ENCODE results near the gene SYT1. TPM values are rescaled to one million over a fixed set of nuclear protein-coding genes. Genes with fewer than 3 reads are reported as not detected.

The SYT1 gene
- total and polyA plus RNA-seq, 12 donors = 0.03 to 0.36 (median 0.15) TPM; not detected in 5

DNA sequence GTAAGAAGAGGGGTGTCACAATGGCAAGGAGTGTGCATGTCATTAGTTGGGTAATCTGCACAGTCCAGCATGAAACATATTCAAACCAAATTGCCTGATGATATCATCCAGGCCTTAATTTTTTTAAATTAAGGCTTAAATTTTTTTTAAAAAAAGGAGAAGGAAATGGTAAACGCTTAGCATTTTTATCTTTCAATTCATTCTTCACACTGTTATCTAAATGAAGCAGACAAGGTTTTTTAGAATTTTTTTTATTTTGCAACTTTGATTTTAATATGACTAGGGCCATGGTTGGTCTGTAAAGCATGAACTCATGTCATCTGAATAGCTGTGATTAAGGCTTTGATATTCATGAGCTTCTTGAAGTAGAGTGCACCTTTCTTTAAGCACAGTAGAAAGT, 362.5 kb downstream of the SYT1 start:
- Histone ChIP-seq H3K36me3 (no peaks in the 10 kb centered on the region), H3K27me3 (no peaks in the 10 kb centered on the region), H3K4me1 (no peaks in the 10 kb centered on the region), H3K9me3 (peaks cover 0 to 17% (median 8%) of the 10 kb centered on the region in 11 donors), H3K27ac (no peak overlapping the region), H3K4me3 (no peak overlapping the region)
- WGBS, 2 donors = 61 to 62% methylated on average over 1 of the region's 1 CpG
- no peak for DNase-seq
- intact Hi-C loops (cut with DNase I) = no loop called here
- ATAC-seq = no peak
- TF ChIP-seq, protein P1, sequence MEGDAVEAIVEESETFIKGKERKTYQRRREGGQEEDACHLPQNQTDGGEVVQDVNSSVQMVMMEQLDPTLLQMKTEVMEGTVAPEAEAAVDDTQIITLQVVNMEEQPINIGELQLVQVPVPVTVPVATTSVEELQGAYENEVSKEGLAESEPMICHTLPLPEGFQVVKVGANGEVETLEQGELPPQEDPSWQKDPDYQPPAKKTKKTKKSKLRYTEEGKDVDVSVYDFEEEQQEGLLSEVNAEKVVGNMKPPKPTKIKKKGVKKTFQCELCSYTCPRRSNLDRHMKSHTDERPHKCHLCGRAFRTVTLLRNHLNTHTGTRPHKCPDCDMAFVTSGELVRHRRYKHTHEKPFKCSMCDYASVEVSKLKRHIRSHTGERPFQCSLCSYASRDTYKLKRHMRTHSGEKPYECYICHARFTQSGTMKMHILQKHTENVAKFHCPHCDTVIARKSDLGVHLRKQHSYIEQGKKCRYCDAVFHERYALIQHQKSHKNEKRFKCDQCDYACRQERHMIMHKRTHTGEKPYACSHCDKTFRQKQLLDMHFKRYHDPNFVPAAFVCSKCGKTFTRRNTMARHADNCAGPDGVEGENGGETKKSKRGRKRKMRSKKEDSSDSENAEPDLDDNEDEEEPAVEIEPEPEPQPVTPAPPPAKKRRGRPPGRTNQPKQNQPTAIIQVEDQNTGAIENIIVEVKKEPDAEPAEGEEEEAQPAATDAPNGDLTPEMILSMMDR (IDR thresholded peaks at IDR 0.05) = no peak

GRCh38 chr12:79227646-79228045, 363.1 kb downstream of the SYT1 start:
- TF ChIP-seq, protein P1 (IDR thresholded peaks at IDR 0.05) = no peak
- Histone ChIP-seq H3K36me3 (no peaks in the 10 kb centered on the region), H3K27ac (no peak overlapping the region), H3K27me3 (no peaks in the 10 kb centered on the region), H3K4me3 (no peak overlapping the region), H3K9me3 (peaks cover 0 to 11% (median 3%) of the 10 kb centered on the region in 11 donors), H3K4me1 (no peaks in the 10 kb centered on the region)
- ATAC-seq (no peak), DNase-seq (no peak)
- intact Hi-C loops (cut with DNase I) = no loop called here
- 85 to 89% methylated on average over 3 of the region's 3 CpGs for WGBS, 2 donors

DNA sequence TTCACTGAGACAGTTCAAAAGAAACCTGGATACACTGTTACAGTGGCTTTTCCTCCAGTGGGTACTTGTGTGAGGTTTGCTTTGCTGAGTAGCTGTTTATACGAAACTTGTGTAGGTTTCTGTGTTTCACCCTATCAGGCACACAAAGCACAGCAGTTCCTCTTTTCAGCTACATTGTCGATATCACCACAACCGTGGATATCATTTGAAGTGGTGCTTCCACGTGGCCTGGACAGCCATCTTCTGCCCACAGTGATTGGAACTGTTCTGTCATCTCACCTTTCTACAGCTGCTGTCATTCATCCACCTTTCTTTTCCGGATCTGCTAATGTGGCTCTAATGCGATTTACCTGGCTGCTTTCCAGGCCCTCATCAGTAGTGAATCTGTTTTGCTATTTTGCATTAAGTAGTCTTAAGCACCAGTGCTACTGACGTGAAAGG, 368.8 kb downstream of the SYT1 start:
- 64 to 65% methylated on average over 7 of the region's 7 CpGs for WGBS, 2 donors
- TF ChIP-seq, protein P1 (IDR thresholded peaks at IDR 0.05) = no peak
- intact Hi-C loops (cut with DNase I) = no loop called here

DNA sequence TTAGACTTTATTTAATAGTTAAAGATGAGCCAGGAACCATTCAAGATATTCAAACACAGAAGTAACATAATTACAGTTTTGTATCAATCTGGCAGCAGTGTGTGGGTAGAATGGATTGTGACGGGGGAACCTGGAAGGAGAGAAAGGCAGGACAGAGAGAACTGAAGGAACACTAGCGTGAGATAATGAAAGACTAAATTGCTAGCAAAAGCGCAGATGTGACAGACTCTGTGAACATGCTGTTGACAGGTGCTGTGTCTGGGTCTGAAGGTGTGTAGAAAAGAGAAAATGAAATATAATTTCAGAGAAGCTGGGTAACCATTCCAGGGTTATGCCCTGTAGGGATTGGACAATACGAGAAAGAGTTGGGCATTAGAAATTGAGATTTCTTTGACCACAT, 372.3 kb downstream of the SYT1 start:
- no peaks in the 10 kb centered on the region for H3K36me3 ChIP-seq
- DNase-seq = no peak
- intact Hi-C loops (cut with DNase I) = no loop called here
- H3K27me3 ChIP-seq = no peaks in the 10 kb centered on the region
- 88 to 94% methylated on average over 4 of the region's 4 CpGs for WGBS, 2 donors
- TF ChIP-seq, protein P1 (IDR thresholded peaks at IDR 0.05) = no peak
- H3K9me3 ChIP-seq = no peaks in the 10 kb centered on the region
- no peak for ATAC-seq
- H3K27ac ChIP-seq = no peak overlapping the region
- no peaks in the 10 kb centered on the region for H3K4me1 ChIP-seq
- no peak overlapping the region for H3K4me3 ChIP-seq

More for the DNA sequence above, 368.8 kb downstream of the SYT1 start:
- H3K9me3 ChIP-seq = no peaks in the 10 kb centered on the region
- H3K4me1 ChIP-seq = no peaks in the 10 kb centered on the region
- ATAC-seq (no peak), DNase-seq (no peak)
- no peak overlapping the region for H3K4me3 ChIP-seq
- no peaks in the 10 kb centered on the region for H3K27me3 ChIP-seq
- no peaks in the 10 kb centered on the region for H3K36me3 ChIP-seq
- no peak overlapping the region for H3K27ac ChIP-seq

Measured in heart right ventricle (tissue), 16 donors.